ENCODE measurements around the gene GSX2. TPM values are rescaled to one million over a fixed set of nuclear protein-coding genes. Genes with fewer than 3 reads are reported as not detected.

The GSX2 gene
- total RNA-seq, 1 experiment from 2014 or later = not detected

DNA sequence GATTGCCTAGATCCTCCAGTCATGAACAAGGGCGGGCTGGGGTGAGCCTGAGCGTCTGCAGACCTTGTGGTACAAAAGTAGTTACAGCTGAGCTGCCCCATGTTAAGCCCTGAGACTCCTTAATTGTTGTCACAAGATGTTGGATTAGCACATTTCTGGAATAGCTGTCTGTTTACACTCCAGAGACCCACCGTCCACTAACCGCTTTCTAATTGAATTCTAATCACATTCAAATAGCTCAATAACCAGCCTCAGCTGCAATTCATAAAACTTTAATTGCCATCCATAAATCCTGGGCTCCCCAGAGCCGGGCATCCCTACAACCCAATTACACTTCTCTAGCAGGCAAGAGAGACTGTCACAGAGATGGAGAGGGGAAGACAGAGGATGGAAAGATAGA, 1.6 kb upstream of the GSX2 start:
- CTCF ChIA-PET = no interaction called here
- BruUV-seq (replicated peaks) = no TSS peak
- Mint-ChIP-seq H3K9me3 (ENCODE audit: unreplicated experiment) (no peaks in the 10 kb centered on the region), H3K27me3 (ENCODE audit: insufficient read depth, unreplicated experiment) (peaks cover 13% of the 10 kb centered on the region), H3K4me3 (ENCODE audit: unreplicated experiment) (no peak overlapping the region), H3K27ac (ENCODE audit: unreplicated experiment) (no peak overlapping the region), H3K4me1 (ENCODE audit: low read depth, unreplicated experiment) (no peaks in the 10 kb centered on the region), H3K36me3 (ENCODE audit: insufficient read depth, unreplicated experiment) (no peaks in the 10 kb centered on the region)
- H3K4me3 ChIP-seq (ENCODE audit: low read depth, low read length) = no peak overlapping the region
- peaks cover 5% of the 10 kb centered on the region; the same call in 1 of the 2 replicates for H3K4me1 ChIP-seq
- no peaks in the 10 kb centered on the region for H3K27me3 ChIP-seq (replicated peaks; ENCODE audit: control insufficient read depth, insufficient read depth, low read length)
- no peaks in the 10 kb centered on the region for H3K9me3 ChIP-seq
- POLR2A ChIA-PET = no interaction called here
- H3K36me3 ChIP-seq (ENCODE audit: control insufficient read depth, insufficient read depth, low read length) = no peaks in the 10 kb centered on the region
- TF ChIP-seq, protein P1, sequence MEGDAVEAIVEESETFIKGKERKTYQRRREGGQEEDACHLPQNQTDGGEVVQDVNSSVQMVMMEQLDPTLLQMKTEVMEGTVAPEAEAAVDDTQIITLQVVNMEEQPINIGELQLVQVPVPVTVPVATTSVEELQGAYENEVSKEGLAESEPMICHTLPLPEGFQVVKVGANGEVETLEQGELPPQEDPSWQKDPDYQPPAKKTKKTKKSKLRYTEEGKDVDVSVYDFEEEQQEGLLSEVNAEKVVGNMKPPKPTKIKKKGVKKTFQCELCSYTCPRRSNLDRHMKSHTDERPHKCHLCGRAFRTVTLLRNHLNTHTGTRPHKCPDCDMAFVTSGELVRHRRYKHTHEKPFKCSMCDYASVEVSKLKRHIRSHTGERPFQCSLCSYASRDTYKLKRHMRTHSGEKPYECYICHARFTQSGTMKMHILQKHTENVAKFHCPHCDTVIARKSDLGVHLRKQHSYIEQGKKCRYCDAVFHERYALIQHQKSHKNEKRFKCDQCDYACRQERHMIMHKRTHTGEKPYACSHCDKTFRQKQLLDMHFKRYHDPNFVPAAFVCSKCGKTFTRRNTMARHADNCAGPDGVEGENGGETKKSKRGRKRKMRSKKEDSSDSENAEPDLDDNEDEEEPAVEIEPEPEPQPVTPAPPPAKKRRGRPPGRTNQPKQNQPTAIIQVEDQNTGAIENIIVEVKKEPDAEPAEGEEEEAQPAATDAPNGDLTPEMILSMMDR (IDR thresholded peaks at IDR 0.05; ENCODE audit: insufficient read depth in 1 of 2, low read depth in 1 of 2, low read length in 1 of 2, severe bottlenecking in 1 of 2, unreplicated experiment in 1 of 2) = no peak
- no peak for DNase-seq
- intact Hi-C loops (cut with micrococcal nuclease; ENCODE audit: unreplicated experiment) = no loop called here

DNA sequence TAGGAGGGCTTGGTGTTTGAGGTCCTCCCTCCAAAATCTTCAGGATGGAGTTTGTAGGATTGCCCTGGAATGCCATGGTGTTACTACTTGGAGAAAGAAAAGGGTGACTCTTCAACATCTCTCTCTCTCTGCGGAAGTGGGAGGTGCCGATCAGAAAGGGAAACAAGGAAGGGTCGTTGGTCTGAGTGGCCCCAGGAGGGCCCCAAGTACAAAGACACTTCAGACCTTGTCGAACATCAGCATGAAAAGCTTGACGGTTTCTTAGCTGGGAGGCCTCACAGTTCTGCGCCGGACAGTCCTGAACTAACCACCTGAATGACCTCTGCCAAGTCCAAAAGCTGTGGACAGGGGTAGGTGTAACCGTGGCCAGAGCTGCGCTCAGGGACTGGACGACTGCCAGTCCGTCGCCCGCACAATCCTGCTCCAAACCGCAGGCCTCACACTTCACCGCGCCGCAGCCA, 646 bp upstream of the GSX2 start:
- POLR2A ChIA-PET = no interaction called here
- H3K9me3 Mint-ChIP-seq (ENCODE audit: unreplicated experiment) = no peaks in the 10 kb centered on the region
- Histone ChIP-seq H3K9me3 (no peaks in the 10 kb centered on the region), H3K4me1 (peaks cover 5% of the 10 kb centered on the region; the same call in 1 of the 2 replicates), H3K36me3 (ENCODE audit: control insufficient read depth, insufficient read depth, low read length) (no peaks in the 10 kb centered on the region), H3K4me3 (ENCODE audit: low read depth, low read length) (no peak overlapping the region), H3K27me3 (replicated peaks; ENCODE audit: control insufficient read depth, insufficient read depth, low read length) (no peaks in the 10 kb centered on the region)
- H3K27me3 Mint-ChIP-seq (ENCODE audit: insufficient read depth, unreplicated experiment) = peaks cover 13% of the 10 kb centered on the region
- CTCF ChIA-PET = no interaction called here
- no peaks in the 10 kb centered on the region for H3K36me3 Mint-ChIP-seq (ENCODE audit: insufficient read depth, unreplicated experiment)
- H3K4me3 Mint-ChIP-seq (ENCODE audit: unreplicated experiment) = peak overlapping the region; percentile 78
- intact Hi-C loops (cut with micrococcal nuclease; ENCODE audit: unreplicated experiment) = no loop called here
- DNase-seq = no peak
- H3K27ac Mint-ChIP-seq (ENCODE audit: unreplicated experiment) = no peak overlapping the region
- H3K4me1 Mint-ChIP-seq (ENCODE audit: low read depth, unreplicated experiment) = no peaks in the 10 kb centered on the region
- no TSS peak for BruUV-seq (replicated peaks)
- TF ChIP-seq, protein P1 (IDR thresholded peaks at IDR 0.05; ENCODE audit: insufficient read depth in 1 of 2, low read depth in 1 of 2, low read length in 1 of 2, severe bottlenecking in 1 of 2, unreplicated experiment in 1 of 2) = no peak

DNA sequence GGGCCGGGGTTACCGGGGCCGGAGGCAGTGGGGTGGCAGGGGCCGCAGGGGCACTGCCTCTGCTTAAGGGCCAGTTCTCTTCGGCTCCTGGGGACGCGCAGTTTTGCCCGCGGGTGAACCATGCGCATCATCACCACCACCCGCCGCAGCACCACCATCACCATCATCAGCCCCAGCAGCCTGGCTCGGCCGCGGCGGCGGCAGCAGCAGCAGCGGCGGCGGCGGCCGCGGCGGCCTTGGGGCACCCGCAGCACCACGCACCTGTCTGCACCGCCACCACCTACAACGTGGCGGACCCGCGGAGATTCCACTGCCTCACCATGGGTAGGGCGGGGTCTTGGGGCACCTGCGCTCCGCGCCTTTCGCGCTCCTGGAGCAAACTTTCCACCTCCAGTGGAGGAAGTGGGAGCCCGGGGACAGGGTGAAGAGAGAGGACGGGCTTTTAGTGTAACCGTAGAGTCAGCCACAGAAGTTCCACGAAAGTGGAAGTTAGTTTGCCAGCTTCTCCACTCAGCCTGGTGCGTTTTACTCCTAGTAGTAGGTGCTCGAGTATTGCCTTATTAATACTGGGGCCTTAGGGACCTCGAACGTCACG, 729 bp downstream of the GSX2 start:
- H3K9me3 Mint-ChIP-seq (ENCODE audit: unreplicated experiment) = no peaks in the 10 kb centered on the region
- POLR2A ChIA-PET = no interaction called here
- no peak overlapping the region for H3K27ac Mint-ChIP-seq (ENCODE audit: unreplicated experiment)
- peak in 1 of 2 experiments; percentile 29 for DNase-seq
- peak overlapping the region; percentile 36 for H3K4me3 ChIP-seq (ENCODE audit: low read depth, low read length)
- H3K4me1 Mint-ChIP-seq (ENCODE audit: low read depth, unreplicated experiment) = no peaks in the 10 kb centered on the region
- no peaks in the 10 kb centered on the region for H3K27me3 ChIP-seq (replicated peaks; ENCODE audit: control insufficient read depth, insufficient read depth, low read length)
- no peaks in the 10 kb centered on the region for H3K36me3 Mint-ChIP-seq (ENCODE audit: insufficient read depth, unreplicated experiment)
- no TSS peak for BruUV-seq (replicated peaks)
- CTCF ChIA-PET = no interaction called here
- peaks cover 5% of the 10 kb centered on the region; the same call in 1 of the 2 replicates for H3K4me1 ChIP-seq
- peaks cover 13% of the 10 kb centered on the region for H3K27me3 Mint-ChIP-seq (ENCODE audit: insufficient read depth, unreplicated experiment)
- peak overlapping the region; percentile 78 for H3K4me3 Mint-ChIP-seq (ENCODE audit: unreplicated experiment)
- intact Hi-C loops (cut with micrococcal nuclease; ENCODE audit: unreplicated experiment) = loop anchor here (1.0 kb wide), 1 partner anchor 44 kb away; no protein-coding TSS in a partner anchor
- no peaks in the 10 kb centered on the region for H3K36me3 ChIP-seq (ENCODE audit: control insufficient read depth, insufficient read depth, low read length)
- no peaks in the 10 kb centered on the region for H3K9me3 ChIP-seq
- TF ChIP-seq, protein P1 (IDR thresholded peaks at IDR 0.05; ENCODE audit: insufficient read depth in 1 of 2, low read depth in 1 of 2, low read length in 1 of 2, severe bottlenecking in 1 of 2, unreplicated experiment in 1 of 2) = no peak

Measured in Caco-2 (cell line).